ENCODE data around the gene HACD2. TPM values are rescaled to one million over a fixed set of nuclear protein-coding genes. Genes with fewer than 3 reads are reported as not detected.

The HACD2 gene
- total and polyA plus RNA-seq, 9 of the 15 experiments (the other 6 are each of a cell fraction or from before 2014, with no cell fraction given): 1.3 to 10.5 (median 3.8) TPM

- TF ChIP-seq ZBTB9 (CRISPR knock-in tag; IDR thresholded peaks at IDR 0.05): 0 out of 2 replicates have a peak, but pooled peaks have one; percentile 76
- TF ChIP-seq ZNF398 (CRISPR knock-in tag; IDR thresholded peaks at IDR 0.05): no peak
- peak; percentile 52 for TF ChIP-seq SMAD4 (CRISPR knock-in tag; conservative IDR thresholded peaks at IDR 0.05)
- TF ChIP-seq ETV1 (tag; conservative IDR thresholded peaks at IDR 0.05; ENCODE audit: low read depth): peak; percentile 27; the same call in 1 of the 2 replicates
- TF ChIP-seq KAT8 (IDR thresholded peaks at IDR 0.05; ENCODE audit: low read depth): no peak
- TF ChIP-seq NFRKB (IDR thresholded peaks at IDR 0.05; ENCODE audit: low read depth): peak; percentile 99
- peak; percentile 62 for TF ChIP-seq L3MBTL2 (IDR thresholded peaks at IDR 0.05)
- no peak for TF ChIP-seq ZNF217 (CRISPR knock-in tag; IDR thresholded peaks at IDR 0.05)
- TF ChIP-seq ZBTB17 (CRISPR knock-in tag; IDR thresholded peaks at IDR 0.05): peak; percentile 64; the same call in 1 of the 2 replicates
- no peak for TF ChIP-seq ATF1 (CRISPR knock-in tag; IDR thresholded peaks at IDR 0.05)
- TF ChIP-seq ATF1 (tag; IDR thresholded peaks at IDR 0.05): peak; percentile 84
- TF ChIP-seq HDAC8 (tag; IDR thresholded peaks at IDR 0.05): peak; percentile 77; the same call in 1 of the 2 replicates
- peak; percentile 51 to 54; a peak in 2 of 4 replicates for TF ChIP-seq SIX5 (IDR thresholded peaks at IDR 0.05; ENCODE audit: borderline replicate concordance in 1 of 2, insufficient read depth in 1 of 2, low read depth in 1 of 2, low read length in 2 of 2)
- no peak for TF ChIP-seq ZHX1 (conservative IDR thresholded peaks at IDR 0.05; ENCODE audit: low read length)
- no peak for TF ChIP-seq FOXA1 (IDR thresholded peaks at IDR 0.05; ENCODE audit: borderline replicate concordance)
- peak; percentile 45 for TF ChIP-seq POLR2B (IDR thresholded peaks at IDR 0.05; ENCODE audit: low read depth, partially characterized antibody)
- peak; percentile 66 for TF ChIP-seq E2F8 (IDR thresholded peaks at IDR 0.05; ENCODE audit: low read depth, partially characterized antibody)
- no peak for TF ChIP-seq PYGO2 (tag; IDR thresholded peaks at IDR 0.05)
- no peak for TF ChIP-seq ZNF436 (CRISPR knock-in tag; IDR thresholded peaks at IDR 0.05)
Observed at GRCh38 chr3:123584988-123585937, at the start of gene HACD2 (continued).
